Thyroid gland (tissue), 4 donors: ENCODE data around the gene TTC39A. TPM values are rescaled to one million over a fixed set of nuclear protein-coding genes. Genes with fewer than 3 reads are reported as not detected.

Experiments
- DNase-seq, 2 donors: peaks; one replicate each; pipeline ENCODE4 v3.0.0-alpha.2; 2019
- H3K27ac ChIP-seq, 3 donors: fragments of 200-600 bp; sonication (generic); 1 replicate in 2 of 3; 2 replicates in 1 of 3; pipeline ENCODE4 v1.5.1; 2016 to 2019; ENCODE audit warnings: mild to moderate bottlenecking in 1 of 3, moderate library complexity in 1 of 3
- H3K27me3 ChIP-seq: fragments of 200-600 bp; sonication (generic); one replicate; pipeline ENCODE4 v1.5.1; 2019
- H3K36me3 ChIP-seq, 2 donors: fragments of 200-600 bp; sonication (generic); one replicate each; pipeline ENCODE4 v1.5.1; 2016 to 2019
- H3K4me1 ChIP-seq, 2 donors: fragments of 200-600 bp; sonication (generic); one replicate each; pipeline ENCODE4 v1.5.1; 2017 to 2019
- H3K4me3 ChIP-seq, 3 donors: fragments of 200-600 bp; sonication (generic); replicated peaks in 1 of 3; 1 replicate in 2 of 3; 2 replicates in 1 of 3; pipeline ENCODE4 v1.5.1; 2016; ENCODE audit warnings: mild to moderate bottlenecking in 1 of 3
- H3K9me3 ChIP-seq: fragments of 200-600 bp; sonication (generic); one replicate; pipeline ENCODE4 v1.5.1; 2017
- POLR2A ChIP-seq, 2 donors: fragments of 450-650 bp; IDR thresholded peaks; one replicate each; pipeline ENCODE4 v1.6.1; 2017; ENCODE audit warnings: antibody characterized with exemption in 2 of 2, mild to moderate bottlenecking in 2 of 2, moderate library complexity in 1 of 2
- WGBS, 2 donors: methylation state at CpG; one replicate each; pipeline ENCODE4 v1.1.5; 2017; 5-methylcytosine and 5-hydroxymethylcytosine counted together
- intact Hi-C: fragments of 100-400 bp; cut with DNase I; formaldehyde crosslinking; loops from one replicate; pipeline ENCODE4 v1.15.1; 2023
- total RNA-seq, 4 donors: library from RNA; depleted of rRNA; stranded (reverse); fragments of >200 nt; gene quantifications; one replicate each; pipeline ENCODE4 v1.2.3, GENCODE V29; 2016
- TF ChIP-seq, protein P1 (sequence below), 6 experiments: fragments of 200-600 bp in 3 of 6; fragments of 450-650 bp in 3 of 6; sonication (generic) in 3 of 6; IDR thresholded peaks; one replicate each; pipeline ENCODE4 v1.5.1; 2016 to 2019; ENCODE audit warnings: antibody characterized with exemption in 6 of 6, mild to moderate bottlenecking in 2 of 6, inconsistent platforms in 1 of 6, moderate library complexity in 1 of 6

Gene TTC39A
- total RNA-seq, 4 donors from 2014 or later = 13.6 to 56.0 (median 33.5) TPM

GRCh38 chr1:51344602-51345299, 14.4 kb upstream of the TTC39A start:
- peak; percentile 68 for DNase-seq
- H3K27me3 ChIP-seq = no peaks in the 10 kb centered on the region
- no peak overlapping the region for H3K27ac ChIP-seq
- 3% methylated on average over 13 to 23 of the region's 60 CpGs for WGBS, 2 donors
- no peaks in the 10 kb centered on the region for H3K9me3 ChIP-seq
- TF ChIP-seq POLR2A (IDR thresholded peaks at IDR 0.05) = no peak
- TF ChIP-seq, protein P1, sequence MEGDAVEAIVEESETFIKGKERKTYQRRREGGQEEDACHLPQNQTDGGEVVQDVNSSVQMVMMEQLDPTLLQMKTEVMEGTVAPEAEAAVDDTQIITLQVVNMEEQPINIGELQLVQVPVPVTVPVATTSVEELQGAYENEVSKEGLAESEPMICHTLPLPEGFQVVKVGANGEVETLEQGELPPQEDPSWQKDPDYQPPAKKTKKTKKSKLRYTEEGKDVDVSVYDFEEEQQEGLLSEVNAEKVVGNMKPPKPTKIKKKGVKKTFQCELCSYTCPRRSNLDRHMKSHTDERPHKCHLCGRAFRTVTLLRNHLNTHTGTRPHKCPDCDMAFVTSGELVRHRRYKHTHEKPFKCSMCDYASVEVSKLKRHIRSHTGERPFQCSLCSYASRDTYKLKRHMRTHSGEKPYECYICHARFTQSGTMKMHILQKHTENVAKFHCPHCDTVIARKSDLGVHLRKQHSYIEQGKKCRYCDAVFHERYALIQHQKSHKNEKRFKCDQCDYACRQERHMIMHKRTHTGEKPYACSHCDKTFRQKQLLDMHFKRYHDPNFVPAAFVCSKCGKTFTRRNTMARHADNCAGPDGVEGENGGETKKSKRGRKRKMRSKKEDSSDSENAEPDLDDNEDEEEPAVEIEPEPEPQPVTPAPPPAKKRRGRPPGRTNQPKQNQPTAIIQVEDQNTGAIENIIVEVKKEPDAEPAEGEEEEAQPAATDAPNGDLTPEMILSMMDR (IDR thresholded peaks at IDR 0.05) = peak in 4 of 6 experiments; percentile 20 to 49 (median 34)
- H3K4me1 ChIP-seq = peaks cover 4 to 11% of the 10 kb centered on the region in 2 donors
- intact Hi-C loops = no loop called here
- H3K4me3 ChIP-seq = peak overlapping the region in 1 of 3 donors; percentile 18
- no peaks in the 10 kb centered on the region for H3K36me3 ChIP-seq

DNA sequence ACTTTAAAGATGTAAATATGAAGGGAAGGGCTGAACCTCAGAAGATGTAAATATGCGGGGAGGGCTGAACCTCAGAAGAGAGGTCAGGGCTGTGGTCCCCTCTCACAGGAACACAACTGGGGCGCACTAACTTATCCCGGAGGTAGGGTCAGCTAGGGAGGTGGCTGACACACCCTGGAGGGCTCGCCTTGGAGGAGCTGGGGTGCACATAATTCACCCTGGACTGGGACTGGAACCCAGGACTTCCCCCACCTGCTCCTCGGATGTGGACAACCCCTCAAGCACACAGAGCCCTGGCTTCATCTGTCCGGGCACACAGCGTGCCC, 13.9 kb upstream of the TTC39A start:
- Histone ChIP-seq H3K4me1 (peaks cover 4 to 11% of the 10 kb centered on the region in 2 donors), H3K4me3 (peak overlapping the region in 1 of 3 donors; percentile 18), H3K9me3 (no peaks in the 10 kb centered on the region), H3K27ac (no peak overlapping the region), H3K27me3 (no peaks in the 10 kb centered on the region), H3K36me3 (no peaks in the 10 kb centered on the region)
- no peak for DNase-seq
- TF ChIP-seq, protein P1 (IDR thresholded peaks at IDR 0.05) = no peak
- no peak for TF ChIP-seq POLR2A (IDR thresholded peaks at IDR 0.05)
- intact Hi-C loops = no loop called here
- 88 to 94% methylated on average over 3 to 4 of the region's 7 CpGs for WGBS, 2 donors

DNA sequence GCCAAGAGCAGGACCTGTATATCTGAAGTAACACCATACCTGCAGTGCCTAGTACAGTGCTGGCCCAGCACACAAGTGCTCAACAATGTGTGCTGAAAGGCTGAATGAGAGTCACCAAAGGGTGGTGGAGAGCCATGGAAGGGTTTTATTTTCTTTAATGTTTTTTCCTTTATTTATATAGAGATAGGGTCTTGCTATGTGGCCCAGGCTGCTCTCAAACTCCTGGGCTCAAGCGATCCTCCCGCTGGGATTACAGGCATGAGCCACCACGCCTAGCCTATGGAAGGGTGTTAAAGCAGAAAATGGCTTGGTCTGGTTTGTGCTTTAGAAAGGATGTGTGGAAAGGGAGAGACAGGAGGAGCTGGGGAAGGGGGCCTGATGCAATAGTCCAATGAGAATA, 13.3 kb upstream of the TTC39A start:
- TF ChIP-seq, protein P1 (IDR thresholded peaks at IDR 0.05) = no peak
- no peak for TF ChIP-seq POLR2A (IDR thresholded peaks at IDR 0.05)
- Histone ChIP-seq H3K27me3 (no peaks in the 10 kb centered on the region), H3K9me3 (no peaks in the 10 kb centered on the region), H3K27ac (no peak overlapping the region), H3K4me3 (no peak overlapping the region), H3K36me3 (no peaks in the 10 kb centered on the region), H3K4me1 (peaks cover 4 to 11% of the 10 kb centered on the region in 2 donors)
- 93% methylated on average over 3 of the region's 3 CpGs for WGBS, 2 donors
- no peak for DNase-seq
- intact Hi-C loops = no loop called here

DNA sequence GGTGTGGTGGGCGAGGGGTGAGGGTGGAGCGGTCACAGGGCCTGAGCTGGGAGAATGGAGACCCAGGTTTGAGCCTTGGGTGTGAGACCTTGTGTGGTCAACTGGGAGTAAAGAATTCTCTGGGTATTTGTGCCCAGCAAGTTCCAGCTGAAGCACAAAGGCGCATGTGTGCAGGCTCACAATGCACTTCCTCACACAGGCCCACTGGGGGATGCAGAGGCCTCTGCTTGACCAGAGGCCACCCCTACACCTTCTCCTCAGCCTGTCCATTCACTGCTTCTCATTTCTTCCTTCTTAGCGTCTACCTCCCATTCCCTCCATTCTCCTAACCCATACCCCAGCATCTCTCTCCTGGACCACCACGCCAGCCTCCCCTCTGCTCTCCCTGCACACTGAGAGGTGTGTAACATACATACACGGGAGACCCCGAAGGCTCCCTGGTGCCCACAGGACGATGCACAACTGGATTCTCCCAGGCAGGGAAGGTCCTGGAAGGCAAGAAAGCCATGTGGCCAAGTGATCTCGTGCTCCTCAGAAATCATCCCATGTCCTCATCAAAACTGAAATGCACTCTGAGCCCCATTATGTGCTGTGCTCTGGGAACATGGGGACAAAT, 12.3 kb upstream of the TTC39A start:
- intact Hi-C loops = no loop called here
- Histone ChIP-seq H3K36me3 (no peaks in the 10 kb centered on the region), H3K27me3 (no peaks in the 10 kb centered on the region), H3K27ac (no peak overlapping the region), H3K4me1 (peaks cover 4 to 11% of the 10 kb centered on the region in 2 donors), H3K4me3 (no peak overlapping the region), H3K9me3 (no peaks in the 10 kb centered on the region)
- TF ChIP-seq POLR2A (IDR thresholded peaks at IDR 0.05) = no peak
- TF ChIP-seq, protein P1 (IDR thresholded peaks at IDR 0.05) = no peak
- 92 to 96% methylated on average over 9 of the region's 9 CpGs for WGBS, 2 donors
- DNase-seq = no peak

GRCh38 chr1:51341876-51342496, 11.6 kb upstream of the TTC39A start:
- DNase-seq = no peak
- no peak for TF ChIP-seq POLR2A (IDR thresholded peaks at IDR 0.05)
- TF ChIP-seq, protein P1 (IDR thresholded peaks at IDR 0.05) = no peak
- Histone ChIP-seq H3K4me1 (peaks cover 4 to 11% of the 10 kb centered on the region in 2 donors), H3K27ac (no peak overlapping the region), H3K9me3 (no peaks in the 10 kb centered on the region), H3K27me3 (no peaks in the 10 kb centered on the region), H3K36me3 (no peaks in the 10 kb centered on the region), H3K4me3 (no peak overlapping the region)
- intact Hi-C loops = no loop called here
- WGBS, 2 donors = 88 to 95% methylated on average over 4 of the region's 4 CpGs
